ENCODE results near the gene GABRB3.

GRCh38 chr15:26673445-26673844 lies 99.4 kb downstream of the GABRB3 start:
- TF ChIP-seq CTCF (IDR thresholded peaks at IDR 0.05), result no peak
- TF ChIP-seq POLR2A (IDR thresholded peaks at IDR 0.05), result no peak

All from tibial nerve (tissue), 3 donors.